DOHH2 (cell line): Measurements from ENCODE around the gene GBF1.

Source experiments
- EZH2phosphoT487 ChIP-seq: fragments of 200-600 bp; sonication (generic); IDR thresholded peaks from 2 replicates; pipeline ENCODE4 v1.6.1; 2017; ENCODE audit warnings: borderline replicate concordance, mild to moderate bottlenecking, antibody characterized with exemption, low read length, moderate library complexity, mixed read lengths
- TF ChIP-seq, protein P1 (sequence below): fragments of 200-600 bp; sonication (generic); IDR thresholded peaks from one replicate; pipeline ENCODE4 v1.5.1; 2014; ENCODE audit warnings: antibody characterized with exemption, mild to moderate bottlenecking, low read depth, low read length; ENCODE audit not compliant: poor library complexity, severe bottlenecking

DNA sequence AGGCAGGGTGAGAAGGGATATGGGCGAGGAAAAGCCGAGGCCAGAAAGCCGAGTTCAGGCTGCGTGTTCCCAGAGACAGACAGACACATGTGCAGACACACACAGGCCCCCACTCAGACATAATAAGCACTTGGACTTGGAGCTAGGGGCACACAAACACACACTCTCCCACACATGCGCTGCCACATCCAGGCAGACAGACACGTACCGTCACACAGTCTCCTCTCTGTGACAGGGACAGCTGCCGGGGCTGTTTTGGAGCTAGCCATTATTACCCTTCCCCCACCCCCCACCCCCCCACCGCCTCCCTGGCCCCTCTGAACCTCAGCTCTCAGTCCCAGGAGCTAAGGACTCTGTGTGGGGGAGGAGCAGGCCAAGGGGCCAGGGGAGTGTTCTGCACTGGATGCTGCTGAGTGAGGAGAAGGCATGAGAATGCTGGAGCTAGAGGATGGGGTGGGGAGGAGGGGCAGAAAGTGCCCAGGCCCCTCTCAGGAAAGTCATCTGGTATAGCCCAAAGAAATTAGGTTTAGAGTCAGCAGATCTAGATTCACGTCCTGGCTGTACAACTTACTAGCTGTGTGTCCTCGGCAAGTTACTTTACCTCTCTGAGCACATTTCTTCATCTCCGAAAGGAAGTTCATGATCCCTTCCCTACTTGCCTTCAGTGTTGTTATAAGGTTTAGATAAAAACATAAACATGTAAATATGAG lies 10.3 kb upstream of the GBF1 start:
- TF ChIP-seq, protein P1, sequence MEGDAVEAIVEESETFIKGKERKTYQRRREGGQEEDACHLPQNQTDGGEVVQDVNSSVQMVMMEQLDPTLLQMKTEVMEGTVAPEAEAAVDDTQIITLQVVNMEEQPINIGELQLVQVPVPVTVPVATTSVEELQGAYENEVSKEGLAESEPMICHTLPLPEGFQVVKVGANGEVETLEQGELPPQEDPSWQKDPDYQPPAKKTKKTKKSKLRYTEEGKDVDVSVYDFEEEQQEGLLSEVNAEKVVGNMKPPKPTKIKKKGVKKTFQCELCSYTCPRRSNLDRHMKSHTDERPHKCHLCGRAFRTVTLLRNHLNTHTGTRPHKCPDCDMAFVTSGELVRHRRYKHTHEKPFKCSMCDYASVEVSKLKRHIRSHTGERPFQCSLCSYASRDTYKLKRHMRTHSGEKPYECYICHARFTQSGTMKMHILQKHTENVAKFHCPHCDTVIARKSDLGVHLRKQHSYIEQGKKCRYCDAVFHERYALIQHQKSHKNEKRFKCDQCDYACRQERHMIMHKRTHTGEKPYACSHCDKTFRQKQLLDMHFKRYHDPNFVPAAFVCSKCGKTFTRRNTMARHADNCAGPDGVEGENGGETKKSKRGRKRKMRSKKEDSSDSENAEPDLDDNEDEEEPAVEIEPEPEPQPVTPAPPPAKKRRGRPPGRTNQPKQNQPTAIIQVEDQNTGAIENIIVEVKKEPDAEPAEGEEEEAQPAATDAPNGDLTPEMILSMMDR, result no peak
- TF ChIP-seq EZH2phosphoT487, result no peak
